HCT116 (cell line): Measurements from ENCODE around the gene DDX19B.
"Not testable (repeated sequence)": the region's sequence is repeated elsewhere in the genome, so short reads cannot be mapped to it uniquely, and the experiment has no call there.

ENCODE experiments used
- CEBPB ChIP-seq: IDR thresholded peaks from 2 replicates; pipeline ENCODE4 v1.6.1; 2012; ENCODE audit warnings: low read depth
- EZH2 ChIP-seq: fragments of 200-600 bp; sonication (generic); IDR thresholded peaks from 2 replicates; pipeline ENCODE4 v1.6.1; 2017; ENCODE audit warnings: antibody characterized with exemption, mixed run types
- EZH2phosphoT487 ChIP-seq: fragments of 200-600 bp; IDR thresholded peaks from 2 replicates; pipeline ENCODE4 v1.6.1; 2018; ENCODE audit warnings: antibody characterized with exemption, borderline replicate concordance
- FOSL1 ChIP-seq: IDR thresholded peaks from 2 replicates; pipeline ENCODE4 v1.6.1; 2012; ENCODE audit warnings: low read depth
- POLR2A ChIP-seq: IDR thresholded peaks from 2 replicates; pipeline ENCODE4 v1.7.0; 2011; ENCODE audit warnings: borderline replicate concordance; ENCODE audit not compliant: insufficient read depth, insufficient read length; ENCODE audit errors: extremely low read depth
- POLR2AphosphoS5 ChIP-seq: IDR thresholded peaks from 2 replicates; pipeline ENCODE4 v1.6.1; 2011; ENCODE audit warnings: mild to moderate bottlenecking, low read depth, low read length, moderate library complexity
- SP1 ChIP-seq: IDR thresholded peaks from 2 replicates; pipeline ENCODE4 v1.6.1; 2012; ENCODE audit warnings: low read depth
- SRF ChIP-seq: IDR thresholded peaks from 2 replicates; pipeline ENCODE4 v1.6.1; 2012; ENCODE audit warnings: low read depth
- YY1 ChIP-seq: IDR thresholded peaks from 2 replicates; pipeline ENCODE4 v1.6.1; 2011; ENCODE audit warnings: low read length, low read depth, moderate library complexity, mild to moderate bottlenecking; ENCODE audit not compliant: insufficient replicate concordance; ENCODE audit errors: extremely low read depth
- ZNF274 ChIP-seq: fragments of 200-500 bp; sonication (Bioruptor generic); IDR thresholded peaks from 2 replicates; pipeline ENCODE4 v1.6.1; 2014; ENCODE audit warnings: mild to moderate bottlenecking, low read depth, low read length, inconsistent platforms
- TF ChIP-seq, protein P1 (sequence below), 3 experiments: fragments of 200-600 bp in 1 of 3; sonication (generic) in 1 of 3; IDR thresholded peaks in 2 of 3; conservative IDR thresholded peaks in 1 of 3; 2 replicates each; pipeline ENCODE4 v1.5.1; 2012 to 2017; ENCODE audit warnings: low read depth in 2 of 3, low read length in 2 of 3, antibody characterized with exemption in 1 of 3, borderline replicate concordance in 1 of 3, control low read depth in 1 of 3, mild to moderate bottlenecking in 1 of 3, mixed read lengths in 1 of 3, mixed run types in 1 of 3, moderate library complexity in 1 of 3; ENCODE audit not compliant: insufficient read depth in 1 of 3
- TF ChIP-seq, protein P2 (sequence below): IDR thresholded peaks from 2 replicates; pipeline ENCODE4 v1.6.1; 2012
- TF ChIP-seq, protein P3 (sequence below): IDR thresholded peaks from 2 replicates; pipeline ENCODE4 v1.6.1; 2012; ENCODE audit warnings: low read depth
- TF ChIP-seq, protein P4 (sequence below): IDR thresholded peaks from 2 replicates; pipeline ENCODE4 v1.6.1; 2012

DNA sequence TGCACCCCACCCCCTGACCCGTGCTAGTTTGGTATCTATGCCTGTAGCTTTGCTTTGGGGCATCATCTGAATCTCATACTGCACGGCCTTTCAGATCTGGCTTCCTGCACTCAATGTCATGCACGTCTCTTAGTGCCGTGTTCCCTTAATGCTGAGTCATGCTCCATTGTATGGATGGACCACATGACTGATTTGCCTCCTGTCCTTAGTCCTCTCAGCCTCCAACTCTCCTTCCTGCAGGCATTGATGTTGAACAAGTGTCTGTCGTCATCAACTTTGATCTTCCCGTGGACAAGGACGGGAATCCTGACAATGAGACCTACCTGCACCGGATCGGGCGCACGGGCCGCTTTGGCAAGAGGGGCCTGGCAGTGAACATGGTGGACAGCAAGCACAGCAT lies 33.7 kb downstream of the DDX19B start:
- TF ChIP-seq, protein P1, sequence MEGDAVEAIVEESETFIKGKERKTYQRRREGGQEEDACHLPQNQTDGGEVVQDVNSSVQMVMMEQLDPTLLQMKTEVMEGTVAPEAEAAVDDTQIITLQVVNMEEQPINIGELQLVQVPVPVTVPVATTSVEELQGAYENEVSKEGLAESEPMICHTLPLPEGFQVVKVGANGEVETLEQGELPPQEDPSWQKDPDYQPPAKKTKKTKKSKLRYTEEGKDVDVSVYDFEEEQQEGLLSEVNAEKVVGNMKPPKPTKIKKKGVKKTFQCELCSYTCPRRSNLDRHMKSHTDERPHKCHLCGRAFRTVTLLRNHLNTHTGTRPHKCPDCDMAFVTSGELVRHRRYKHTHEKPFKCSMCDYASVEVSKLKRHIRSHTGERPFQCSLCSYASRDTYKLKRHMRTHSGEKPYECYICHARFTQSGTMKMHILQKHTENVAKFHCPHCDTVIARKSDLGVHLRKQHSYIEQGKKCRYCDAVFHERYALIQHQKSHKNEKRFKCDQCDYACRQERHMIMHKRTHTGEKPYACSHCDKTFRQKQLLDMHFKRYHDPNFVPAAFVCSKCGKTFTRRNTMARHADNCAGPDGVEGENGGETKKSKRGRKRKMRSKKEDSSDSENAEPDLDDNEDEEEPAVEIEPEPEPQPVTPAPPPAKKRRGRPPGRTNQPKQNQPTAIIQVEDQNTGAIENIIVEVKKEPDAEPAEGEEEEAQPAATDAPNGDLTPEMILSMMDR (IDR thresholded peaks at IDR 0.05 in 2 of 3, conservative IDR thresholded peaks at IDR 0.05 in 1 of 3; ENCODE audit: borderline replicate concordance in 1 of 3, insufficient read depth in 1 of 3, low read depth in 2 of 3, low read length in 2 of 3): not testable (repeated sequence)
- TF ChIP-seq EZH2, SP1, YY1, ZNF274, CEBPB, SRF, FOSL1, POLR2A, POLR2AphosphoS5, EZH2phosphoT487: not testable (repeated sequence)
- TF ChIP-seq, protein P2, sequence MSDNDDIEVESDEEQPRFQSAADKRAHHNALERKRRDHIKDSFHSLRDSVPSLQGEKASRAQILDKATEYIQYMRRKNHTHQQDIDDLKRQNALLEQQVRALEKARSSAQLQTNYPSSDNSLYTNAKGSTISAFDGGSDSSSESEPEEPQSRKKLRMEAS: not testable (repeated sequence)
- TF ChIP-seq, protein P3, sequence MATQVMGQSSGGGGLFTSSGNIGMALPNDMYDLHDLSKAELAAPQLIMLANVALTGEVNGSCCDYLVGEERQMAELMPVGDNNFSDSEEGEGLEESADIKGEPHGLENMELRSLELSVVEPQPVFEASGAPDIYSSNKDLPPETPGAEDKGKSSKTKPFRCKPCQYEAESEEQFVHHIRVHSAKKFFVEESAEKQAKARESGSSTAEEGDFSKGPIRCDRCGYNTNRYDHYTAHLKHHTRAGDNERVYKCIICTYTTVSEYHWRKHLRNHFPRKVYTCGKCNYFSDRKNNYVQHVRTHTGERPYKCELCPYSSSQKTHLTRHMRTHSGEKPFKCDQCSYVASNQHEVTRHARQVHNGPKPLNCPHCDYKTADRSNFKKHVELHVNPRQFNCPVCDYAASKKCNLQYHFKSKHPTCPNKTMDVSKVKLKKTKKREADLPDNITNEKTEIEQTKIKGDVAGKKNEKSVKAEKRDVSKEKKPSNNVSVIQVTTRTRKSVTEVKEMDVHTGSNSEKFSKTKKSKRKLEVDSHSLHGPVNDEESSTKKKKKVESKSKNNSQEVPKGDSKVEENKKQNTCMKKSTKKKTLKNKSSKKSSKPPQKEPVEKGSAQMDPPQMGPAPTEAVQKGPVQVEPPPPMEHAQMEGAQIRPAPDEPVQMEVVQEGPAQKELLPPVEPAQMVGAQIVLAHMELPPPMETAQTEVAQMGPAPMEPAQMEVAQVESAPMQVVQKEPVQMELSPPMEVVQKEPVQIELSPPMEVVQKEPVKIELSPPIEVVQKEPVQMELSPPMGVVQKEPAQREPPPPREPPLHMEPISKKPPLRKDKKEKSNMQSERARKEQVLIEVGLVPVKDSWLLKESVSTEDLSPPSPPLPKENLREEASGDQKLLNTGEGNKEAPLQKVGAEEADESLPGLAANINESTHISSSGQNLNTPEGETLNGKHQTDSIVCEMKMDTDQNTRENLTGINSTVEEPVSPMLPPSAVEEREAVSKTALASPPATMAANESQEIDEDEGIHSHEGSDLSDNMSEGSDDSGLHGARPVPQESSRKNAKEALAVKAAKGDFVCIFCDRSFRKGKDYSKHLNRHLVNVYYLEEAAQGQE: not testable (repeated sequence)
- TF ChIP-seq, protein P4, sequence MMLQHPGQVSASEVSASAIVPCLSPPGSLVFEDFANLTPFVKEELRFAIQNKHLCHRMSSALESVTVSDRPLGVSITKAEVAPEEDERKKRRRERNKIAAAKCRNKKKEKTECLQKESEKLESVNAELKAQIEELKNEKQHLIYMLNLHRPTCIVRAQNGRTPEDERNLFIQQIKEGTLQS: not testable (repeated sequence)
